ENCODE results near the gene MYO1D.

GRCh38 chr17:32525122-32525521 is 351.8 kb downstream of the MYO1D start:
- no peak for TF ChIP-seq RAD21 (IDR thresholded peaks at IDR 0.05; ENCODE audit: low read depth)
- no peak for TF ChIP-seq TEAD4 (IDR thresholded peaks at IDR 0.05)
- TF ChIP-seq EP300 (IDR thresholded peaks at IDR 0.05; ENCODE audit: borderline replicate concordance), result no peak
- TF ChIP-seq MAX (IDR thresholded peaks at IDR 0.05), result no peak
- no peak for TF ChIP-seq EGR1 (IDR thresholded peaks at IDR 0.05)
- TF ChIP-seq TAF1 (IDR thresholded peaks at IDR 0.05; ENCODE audit: low read depth), result no peak
- no peak for TF ChIP-seq FOXM1 (IDR thresholded peaks at IDR 0.05; ENCODE audit: borderline replicate concordance, low read depth)
- TF ChIP-seq, protein P1, sequence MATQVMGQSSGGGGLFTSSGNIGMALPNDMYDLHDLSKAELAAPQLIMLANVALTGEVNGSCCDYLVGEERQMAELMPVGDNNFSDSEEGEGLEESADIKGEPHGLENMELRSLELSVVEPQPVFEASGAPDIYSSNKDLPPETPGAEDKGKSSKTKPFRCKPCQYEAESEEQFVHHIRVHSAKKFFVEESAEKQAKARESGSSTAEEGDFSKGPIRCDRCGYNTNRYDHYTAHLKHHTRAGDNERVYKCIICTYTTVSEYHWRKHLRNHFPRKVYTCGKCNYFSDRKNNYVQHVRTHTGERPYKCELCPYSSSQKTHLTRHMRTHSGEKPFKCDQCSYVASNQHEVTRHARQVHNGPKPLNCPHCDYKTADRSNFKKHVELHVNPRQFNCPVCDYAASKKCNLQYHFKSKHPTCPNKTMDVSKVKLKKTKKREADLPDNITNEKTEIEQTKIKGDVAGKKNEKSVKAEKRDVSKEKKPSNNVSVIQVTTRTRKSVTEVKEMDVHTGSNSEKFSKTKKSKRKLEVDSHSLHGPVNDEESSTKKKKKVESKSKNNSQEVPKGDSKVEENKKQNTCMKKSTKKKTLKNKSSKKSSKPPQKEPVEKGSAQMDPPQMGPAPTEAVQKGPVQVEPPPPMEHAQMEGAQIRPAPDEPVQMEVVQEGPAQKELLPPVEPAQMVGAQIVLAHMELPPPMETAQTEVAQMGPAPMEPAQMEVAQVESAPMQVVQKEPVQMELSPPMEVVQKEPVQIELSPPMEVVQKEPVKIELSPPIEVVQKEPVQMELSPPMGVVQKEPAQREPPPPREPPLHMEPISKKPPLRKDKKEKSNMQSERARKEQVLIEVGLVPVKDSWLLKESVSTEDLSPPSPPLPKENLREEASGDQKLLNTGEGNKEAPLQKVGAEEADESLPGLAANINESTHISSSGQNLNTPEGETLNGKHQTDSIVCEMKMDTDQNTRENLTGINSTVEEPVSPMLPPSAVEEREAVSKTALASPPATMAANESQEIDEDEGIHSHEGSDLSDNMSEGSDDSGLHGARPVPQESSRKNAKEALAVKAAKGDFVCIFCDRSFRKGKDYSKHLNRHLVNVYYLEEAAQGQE (IDR thresholded peaks at IDR 0.05; ENCODE audit: low read depth), result no peak
- TF ChIP-seq TCF12 (IDR thresholded peaks at IDR 0.05; ENCODE audit: low read depth), result no peak
- TF ChIP-seq USF1 (IDR thresholded peaks at IDR 0.05), result no peak
- TF ChIP-seq ZBTB7A (IDR thresholded peaks at IDR 0.05; ENCODE audit: low read depth), result no peak
- no peak for TF ChIP-seq YY1 (IDR thresholded peaks at IDR 0.05; ENCODE audit: low read depth)

Data from Ishikawa (cell line).